Endothelial cell of umbilical vein (primary cell): ENCODE measurements around the gene CETN1. TPM values are rescaled to one million over a fixed set of nuclear protein-coding genes. Genes with fewer than 3 reads are reported as not detected.

Experiments used
- BruUV-seq: library from RNA; stranded (reverse); fragments of 400-500 nt; replicated peaks from 2 replicates; lab custom pipeline; 2021; lab: Mats Ljungman, UMichigan
- CTCF ChIA-PET: fragments of 300-600, 350-600 bp; sonication (Branson Sonifier 250); formaldehyde crosslinking; loops from one replicate; lab custom pipeline; 2021; ENCODE audit warnings: antibody characterized with exemption, inconsistent platforms; lab: Charles Lee
- POLR2A ChIA-PET: fragments of 300-600, 350-600 bp; sonication (Branson Sonifier 250); formaldehyde crosslinking; loops from one replicate; lab custom pipeline; 2021; ENCODE audit warnings: antibody characterized with exemption, inconsistent platforms; lab: Charles Lee
- DNase-seq: peaks from one replicate; pipeline ENCODE4 v3.0.0-alpha.2; 2011; ENCODE audit warnings: low read depth, low spot score
- FAIRE-seq: peaks from 2 replicates; lab custom pipeline; 2011; peaks lifted over from hg19 to GRCh38; lab: Jason Lieb, UNC
- H2AFZ ChIP-seq: 2 replicates; pipeline ENCODE4 v1.6.0; 2012; ENCODE audit warnings: low read depth, low read length, control low read depth, inconsistent platforms
- H3K27ac ChIP-seq: 2 replicates; pipeline ENCODE4 v1.5.1; 2011; ENCODE audit warnings: low read depth, mild to moderate bottlenecking, control low read depth, low read length, moderate library complexity; ENCODE audit not compliant: insufficient read depth
- H3K27me3 ChIP-seq, 2 experiments: 2 replicates each; pipeline versions ENCODE4 v1.6.0 to v1.6.1; 2011; ENCODE audit warnings: low read length in 2 of 2, mixed read lengths in 1 of 2; ENCODE audit not compliant: control insufficient read depth in 2 of 2, insufficient read depth in 2 of 2
- H3K36me3 ChIP-seq, 2 experiments: 2 replicates in 1 of 2; 3 replicates in 1 of 2; pipeline ENCODE4 v1.5.1; 2011; ENCODE audit warnings: low read length in 2 of 2, mild to moderate bottlenecking in 1 of 2, moderate library complexity in 1 of 2; ENCODE audit not compliant: control insufficient read depth in 2 of 2, insufficient read depth in 2 of 2; ENCODE audit errors: extremely low read depth in 1 of 2
- H3K4me1 ChIP-seq: 3 replicates; pipeline ENCODE4 v1.5.1; 2011; ENCODE audit warnings: mild to moderate bottlenecking, low read length; ENCODE audit not compliant: control insufficient read depth, insufficient read depth; ENCODE audit errors: extremely low read depth
- H3K4me2 ChIP-seq: 2 replicates; pipeline ENCODE4 v1.6.1; 2011; ENCODE audit warnings: low read length, control low read depth, mixed read lengths; ENCODE audit not compliant: insufficient read depth
- H3K4me3 ChIP-seq, 3 experiments: fragments of 200-600 bp in 1 of 3; sonication (generic), shearing (Covaris generic) in 1 of 3; replicated peaks in 1 of 3; 2 replicates each; pipeline ENCODE4 v1.5.1; 2011 to 2016; ENCODE audit warnings: control low read depth in 3 of 3, low read length in 3 of 3, mild to moderate bottlenecking in 2 of 3, inconsistent platforms in 1 of 3, low read depth in 1 of 3, moderate library complexity in 1 of 3; ENCODE audit not compliant: insufficient read depth in 1 of 3
- H3K79me2 ChIP-seq: 2 replicates; pipeline ENCODE4 v1.6.0; 2012; ENCODE audit warnings: low read length, inconsistent platforms; ENCODE audit not compliant: control insufficient read depth, insufficient read depth
- H3K9ac ChIP-seq: replicated peaks from 2 replicates; pipeline ENCODE3; 2011; ENCODE audit warnings: low read length, control low read depth; ENCODE audit not compliant: insufficient read depth; ENCODE audit errors: extremely low read depth
- H3K9me1 ChIP-seq: replicated peaks from 3 replicates; pipeline ENCODE4 v1.6.0; 2011; ENCODE audit warnings: mild to moderate bottlenecking, low read length; ENCODE audit not compliant: control insufficient read depth, insufficient read depth; ENCODE audit errors: extremely low read depth
- H3K9me3 ChIP-seq: replicated peaks from 2 replicates; pipeline ENCODE4 v1.5.1; 2012; ENCODE audit warnings: low read length, inconsistent platforms; ENCODE audit not compliant: control insufficient read depth, insufficient read depth
- H4K20me1 ChIP-seq: replicated peaks from 2 replicates; pipeline ENCODE3; 2011; ENCODE audit warnings: mild to moderate bottlenecking, low read length; ENCODE audit not compliant: control insufficient read depth, insufficient read depth; ENCODE audit errors: extremely low read depth
- CTCF ChIP-seq, 2 donors: IDR thresholded peaks; 1 replicate in 1 of 2; 2 replicates in 1 of 2; pipeline ENCODE4 v1.5.1; 2011; ENCODE audit warnings: low read length in 2 of 2, mild to moderate bottlenecking in 2 of 2, moderate library complexity in 2 of 2, control low read depth in 1 of 2, inconsistent platforms in 1 of 2, low read depth in 1 of 2; ENCODE audit not compliant: insufficient read depth in 1 of 2; ENCODE audit errors: extremely low read depth in 1 of 2
- EZH2 ChIP-seq: IDR thresholded peaks from 2 replicates; pipeline ENCODE4 v1.6.1; 2012; ENCODE audit warnings: borderline replicate concordance, low read depth, mild to moderate bottlenecking, moderate library complexity, low read length, inconsistent platforms; ENCODE audit not compliant: severe bottlenecking
- FOS ChIP-seq: IDR thresholded peaks from 2 replicates; pipeline ENCODE4 v1.6.1; 2011; ENCODE audit warnings: mild to moderate bottlenecking, low read length, moderate library complexity, borderline replicate concordance; ENCODE audit not compliant: insufficient read depth
- GATA2 ChIP-seq: IDR thresholded peaks from 2 replicates; pipeline ENCODE4 v1.7.0; 2011; ENCODE audit warnings: low read depth, mild to moderate bottlenecking, moderate library complexity, mixed read lengths, low read length; ENCODE audit not compliant: insufficient read length, insufficient read depth
- JUN ChIP-seq: IDR thresholded peaks from 2 replicates; pipeline ENCODE4 v1.6.1; 2011; ENCODE audit warnings: borderline replicate concordance, low read depth; ENCODE audit not compliant: insufficient read length, insufficient read depth
- MYC ChIP-seq: IDR thresholded peaks from one replicate; pipeline ENCODE4 v1.6.1; 2011; ENCODE audit warnings: mild to moderate bottlenecking, low read depth, low read length
- POLR2A ChIP-seq: IDR thresholded peaks from 2 replicates; pipeline ENCODE4 v1.6.1; 2012; ENCODE audit warnings: low read depth, mild to moderate bottlenecking, control low read depth, low read length
- POLR2AphosphoS5 ChIP-seq: IDR thresholded peaks from 2 replicates; pipeline ENCODE4 v1.6.1; 2012; ENCODE audit warnings: low read depth, mild to moderate bottlenecking, control low read depth, low read length, moderate library complexity; ENCODE audit not compliant: insufficient read depth
- dilution Hi-C: fragments of 300-500 bp; cut with MboI; formaldehyde crosslinking; loops from one replicate; pipeline ENCODE4 v1.15.0; 2019; ENCODE audit warnings: low sequenced_read_pairs; ENCODE audit not compliant: extremely low pct_ligation_motif_present
- intact Hi-C: fragments of 100-400 bp; cut with micrococcal nuclease; formaldehyde crosslinking; loops from one replicate; pipeline ENCODE4 v1.10.0; 2022
- polyA plus RNA-seq, 4 experiments: library from polyadenylated mRNA; depleted of rRNA in 3 of 4; stranded (reverse) in 3 of 4; unstranded in 1 of 4; fragments of >200 nt; gene quantifications; 2 replicates each; pipeline versions ENCODE4 v1.2.1 to v1.2.3, GENCODE V29; 2011 to 2012; ENCODE audit warnings: missing spikeins in 1 of 4
- total RNA-seq: library from RNA; stranded (reverse); gene quantifications from 2 replicates; pipeline ENCODE4 v1.2.3, GENCODE V29; 2021
- TF ChIP-seq, protein P1 (sequence below): IDR thresholded peaks from 2 replicates; pipeline ENCODE4 v1.6.1; 2011; ENCODE audit not compliant: insufficient read depth, insufficient read length

Gene CETN1
- total and polyA plus RNA-seq, 2 donors (not counting 3 experiments of a cell fraction or from before 2014, with no cell fraction given), result not detected

- H4K20me1 ChIP-seq, result no peaks in the 10 kb centered on the region
- intact Hi-C loops, result no loop called here
- no peak overlapping the region for H2AFZ ChIP-seq
- H3K9ac ChIP-seq, result no peak overlapping the region
- no peaks in the 10 kb centered on the region for H3K9me3 ChIP-seq
- FAIRE-seq (peak; percentile 55), DNase-seq (no peak)
- CTCF ChIA-PET, result interaction anchor here (1.1 to 12.1 kb wide), 3 partner anchors 113 to 330 kb away, joined by 3 to 652 read pairs (median 3); no protein-coding TSS in a partner anchor
- TF ChIP-seq FOS (no peak), GATA2 (no peak), CTCF (IDR thresholded peaks at IDR 0.05; ENCODE audit: extremely low read depth in 1 of 2, insufficient read depth in 1 of 2, low read depth in 1 of 2, low read length in 2 of 2) (no peak), MYC (no peak), POLR2A (no peak), EZH2 (no peak), POLR2AphosphoS5 (no peak), JUN (no peak)
- TF ChIP-seq, protein P1, sequence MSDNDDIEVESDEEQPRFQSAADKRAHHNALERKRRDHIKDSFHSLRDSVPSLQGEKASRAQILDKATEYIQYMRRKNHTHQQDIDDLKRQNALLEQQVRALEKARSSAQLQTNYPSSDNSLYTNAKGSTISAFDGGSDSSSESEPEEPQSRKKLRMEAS, result no peak
- dilution Hi-C loops, result no loop called here
- no peaks in the 10 kb centered on the region for H3K9me1 ChIP-seq
- no peaks in the 10 kb centered on the region for H3K4me1 ChIP-seq
- no peak overlapping the region for H3K4me3 ChIP-seq
- H3K27me3 ChIP-seq, result peaks cover 0 to 2% of the 10 kb centered on the region in 2 experiments
- no peaks in the 10 kb centered on the region for H3K79me2 ChIP-seq
- BruUV-seq, result no TSS peak
- H3K4me2 ChIP-seq, result no peak overlapping the region
- H3K36me3 ChIP-seq, result no peaks in the 10 kb centered on the region
- POLR2A ChIA-PET, result no interaction called here
- no peak overlapping the region for H3K27ac ChIP-seq
Observed at GRCh38 chr18:627231-627630, 47.1 kb downstream of the CETN1 start.
